PFSK-1 (cell line): Measurements from ENCODE around the gene SGSH.

Experiments used
- FOXP2 ChIP-seq: optimal IDR thresholded peaks from 2 replicates; pipeline ENCODE3; 2011; ENCODE audit warnings: borderline replicate concordance, control low read depth, inconsistent platforms; ENCODE audit not compliant: insufficient read depth; ENCODE audit errors: extremely low read length, extremely low read depth
- POLR2AphosphoS5 ChIP-seq: IDR thresholded peaks from 2 replicates; pipeline ENCODE4 v1.6.1; 2012; ENCODE audit warnings: low read depth, mild to moderate bottlenecking, control low read depth, low read length, moderate library complexity
- REST ChIP-seq, 2 experiments: IDR thresholded peaks; 2 replicates each; pipeline versions ENCODE4 v1.6.1 to v1.8.0; 2011 to 2012; ENCODE audit warnings: low read depth in 2 of 2, low read length in 2 of 2, control low read depth in 1 of 2, inconsistent platforms in 1 of 2, mild to moderate bottlenecking in 1 of 2, moderate library complexity in 1 of 2; ENCODE audit not compliant: insufficient read depth in 1 of 2
- SIN3A ChIP-seq: IDR thresholded peaks from 2 replicates; pipeline ENCODE4 v1.6.1; 2012; ENCODE audit warnings: mild to moderate bottlenecking, low read length, moderate library complexity, borderline replicate concordance; ENCODE audit not compliant: insufficient read depth
- TAF1 ChIP-seq: IDR thresholded peaks from 2 replicates; pipeline ENCODE4 v1.6.1; 2012; ENCODE audit warnings: low read length, control low read depth, borderline replicate concordance; ENCODE audit not compliant: insufficient read depth

- TF ChIP-seq POLR2AphosphoS5: peak; percentile 67
- TF ChIP-seq TAF1: no peak
- no peak for TF ChIP-seq SIN3A
- no peak for TF ChIP-seq REST (IDR thresholded peaks at IDR 0.05; ENCODE audit: insufficient read depth in 1 of 2, low read depth in 2 of 2, low read length in 2 of 2)
- peak; percentile 44 for TF ChIP-seq FOXP2
These were observed at the start of gene SGSH, which contains the start of gene SLC26A11 for GRCh38 chr17:80220054-80220735.
